Measurements from ENCODE around the gene POLH. TPM values are rescaled to one million over a fixed set of nuclear protein-coding genes. Genes with fewer than 3 reads are reported as not detected.
A peak's percentile ranks its signal among the peaks of the same experiment; 100 is the strongest.
"Not testable (repeated sequence)": the region's sequence is repeated elsewhere in the genome, so short reads cannot be mapped to it uniquely, and the experiment has no call there.

POLH gene
- 10 to 100 TPM; 11.2 to 11.3 TPM for total RNA-seq
- long read RNA-seq, partial matches to known transcripts = 1 of 5 reads
- long read RNA-seq, other reads (novel, unspliced or antisense) = 3 of 5 reads

GRCh38 chr6:43575772-43576551, at the start of gene POLH, which contains the start of gene XPO5:
TSS of gene POLH (plus strand) at chr6:43576185. CDS start at chr6:43582320, 6,135 bp downstream.
TSS of gene XPO5 (minus strand) at chr6:43576038. CDS start at chr6:43575864, 174 bp downstream.
- peak; percentile 89 to 95 for DNase-seq
- peak; percentile 97 for ATAC-seq
- intact Hi-C loops (cut with DNase I, micrococcal nuclease) = no loop called here

- DNase-seq (no peak), ATAC-seq (no peak)
- intact Hi-C loops (cut with DNase I, micrococcal nuclease) = no loop called here
These were observed 43.8 kb upstream of the POLH start for GRCh38 chr6:43532201-43532600.

- ATAC-seq; DNase-seq; intact Hi-C loops (cut with DNase I, micrococcal nuclease): not testable (repeated sequence)
These were observed 37.0 kb upstream of the POLH start for GRCh38 chr6:43538986-43539385.

- DNase-seq; intact Hi-C loops (cut with DNase I, micrococcal nuclease); ATAC-seq: not testable (repeated sequence)
These were observed 36.6 kb upstream of the POLH start for GRCh38 chr6:43539409-43539808.

- DNase-seq = no peak
- intact Hi-C loops (cut with DNase I, micrococcal nuclease) = no loop called here
- no peak for ATAC-seq
These were observed 35.5 kb upstream of the POLH start for GRCh38 chr6:43540507-43540906.

- intact Hi-C loops (cut with DNase I, micrococcal nuclease) = no loop called here
- DNase-seq (no peak), ATAC-seq (no peak)
These were observed 34.1 kb upstream of the POLH start for GRCh38 chr6:43541774-43542471.

- DNase-seq = no peak
- no peak for ATAC-seq
- intact Hi-C loops (cut with DNase I, micrococcal nuclease) = no loop called here
These were observed 31.5 kb upstream of the POLH start for GRCh38 chr6:43544461-43544860.

- DNase-seq (no peak), ATAC-seq (no peak)
- intact Hi-C loops (cut with DNase I, micrococcal nuclease) = no loop called here
These were observed 28.8 kb upstream of the POLH start for GRCh38 chr6:43547222-43547621.

GRCh38 chr6:43557620-43558019, 18.4 kb upstream of the POLH start:
- ATAC-seq; intact Hi-C loops (cut with DNase I, micrococcal nuclease); DNase-seq: not testable (repeated sequence)

GRCh38 chr6:43559328-43559727, 16.7 kb upstream of the POLH start:
- intact Hi-C loops (cut with DNase I, micrococcal nuclease) = no loop called here
- ATAC-seq (no peak), DNase-seq (no peak)

- ATAC-seq (no peak), DNase-seq (no peak)
- intact Hi-C loops (cut with DNase I, micrococcal nuclease) = no loop called here
These were observed 5.0 kb upstream of the POLH start for GRCh38 chr6:43570876-43571441.

GRCh38 chr6:43572015-43572414, 4.0 kb upstream of the POLH start:
- no peak for DNase-seq
- intact Hi-C loops (cut with DNase I, micrococcal nuclease) = no loop called here
- no peak for ATAC-seq

- DNase-seq = peak in 1 of 2 donors; percentile 39
- intact Hi-C loops (cut with DNase I, micrococcal nuclease) = no loop called here
- ATAC-seq = peak; percentile 38
These were observed 747 bp upstream of the POLH start for GRCh38 chr6:43575105-43575771.

- ATAC-seq (no peak), DNase-seq (no peak)
- intact Hi-C loops (cut with DNase I, micrococcal nuclease) = no loop called here
These were observed 2.8 kb downstream of the POLH start for GRCh38 chr6:43578748-43579147.

GRCh38 chr6:43579171-43579570, 3.2 kb downstream of the POLH start:
- no peak for DNase-seq
- ATAC-seq = no peak
- intact Hi-C loops (cut with DNase I, micrococcal nuclease) = no loop called here

GRCh38 chr6:43582911-43583310, 6.9 kb downstream of the POLH start:
- DNase-seq = no peak

GRCh38 chr6:43584892-43585570, 9.0 kb downstream of the POLH start:
- ATAC-seq (no peak), DNase-seq (no peak)

More at GRCh38 chr6:43582911-43583310, 6.9 kb downstream of the POLH start:
- ATAC-seq = no peak
- intact Hi-C loops (cut with DNase I, micrococcal nuclease) = no loop called here

GRCh38 chr6:43588194-43588593, 12.2 kb downstream of the POLH start:
- intact Hi-C loops (cut with DNase I, micrococcal nuclease) = no loop called here
- DNase-seq (no peak), ATAC-seq (no peak)

More at GRCh38 chr6:43584892-43585570, 9.0 kb downstream of the POLH start:
- intact Hi-C loops (cut with DNase I, micrococcal nuclease) = no loop called here

Measured in left colon (tissue), 2 donors.